Spleen (tissue), 7 donors: Measurements from ENCODE around the gene ABCC12.

Experiments
- POLR2A ChIP-seq, 3 donors: fragments of 450-650 bp; IDR thresholded peaks; one replicate each; pipeline ENCODE4 v1.5.1; 2017; ENCODE audit warnings: antibody characterized with exemption in 3 of 3, mild to moderate bottlenecking in 1 of 3
- POLR2AphosphoS5 ChIP-seq, 3 donors: sonication (generic); formaldehyde crosslinking; IDR thresholded peaks; one replicate each; pipeline ENCODE4 v1.5.1; 2017; ENCODE audit warnings: antibody characterized with exemption in 3 of 3
- TF ChIP-seq, protein P1 (sequence below), 11 experiments: fragments of 200-600 bp in 7 of 11; fragments of 450-650 bp in 4 of 11; sonication (generic) in 4 of 11; IDR thresholded peaks in 8 of 11; conservative IDR thresholded peaks in 3 of 11; 1 replicate in 7 of 11; 2 replicates in 4 of 11; pipeline versions ENCODE4 v1.4.0 to v1.8.0; 2016 to 2021; ENCODE audit warnings: antibody characterized with exemption in 11 of 11, inconsistent platforms in 4 of 11, mild to moderate bottlenecking in 1 of 11
- donor health status: DM: no; HTN: no; CAD: no; lungs with moderate emphysema.
- donor health status: DM: no; HTN: no; CAD: no.
- donor health status: DM: no; HTN: no; CAD: no.

DNA sequence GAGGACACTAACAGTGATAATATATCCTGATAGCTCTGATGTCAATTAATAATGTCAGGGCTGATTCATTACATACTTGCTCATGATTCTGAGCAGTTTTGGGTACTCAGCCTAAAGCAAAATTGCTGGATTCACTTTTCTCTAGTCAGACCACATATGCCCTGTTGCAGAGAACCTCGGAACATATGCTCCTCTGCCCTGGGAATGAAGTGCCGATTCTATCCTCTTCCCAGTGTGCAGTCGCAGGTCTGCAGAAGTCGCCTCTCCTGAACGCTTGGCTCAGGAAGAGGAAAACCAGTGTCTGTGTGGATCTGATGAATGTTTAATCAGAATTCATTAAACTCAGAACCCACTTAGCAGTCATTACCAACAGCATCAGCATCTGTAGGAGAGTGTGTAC lies 34.5 kb downstream of the ABCC12 start:
- TF ChIP-seq, protein P1, sequence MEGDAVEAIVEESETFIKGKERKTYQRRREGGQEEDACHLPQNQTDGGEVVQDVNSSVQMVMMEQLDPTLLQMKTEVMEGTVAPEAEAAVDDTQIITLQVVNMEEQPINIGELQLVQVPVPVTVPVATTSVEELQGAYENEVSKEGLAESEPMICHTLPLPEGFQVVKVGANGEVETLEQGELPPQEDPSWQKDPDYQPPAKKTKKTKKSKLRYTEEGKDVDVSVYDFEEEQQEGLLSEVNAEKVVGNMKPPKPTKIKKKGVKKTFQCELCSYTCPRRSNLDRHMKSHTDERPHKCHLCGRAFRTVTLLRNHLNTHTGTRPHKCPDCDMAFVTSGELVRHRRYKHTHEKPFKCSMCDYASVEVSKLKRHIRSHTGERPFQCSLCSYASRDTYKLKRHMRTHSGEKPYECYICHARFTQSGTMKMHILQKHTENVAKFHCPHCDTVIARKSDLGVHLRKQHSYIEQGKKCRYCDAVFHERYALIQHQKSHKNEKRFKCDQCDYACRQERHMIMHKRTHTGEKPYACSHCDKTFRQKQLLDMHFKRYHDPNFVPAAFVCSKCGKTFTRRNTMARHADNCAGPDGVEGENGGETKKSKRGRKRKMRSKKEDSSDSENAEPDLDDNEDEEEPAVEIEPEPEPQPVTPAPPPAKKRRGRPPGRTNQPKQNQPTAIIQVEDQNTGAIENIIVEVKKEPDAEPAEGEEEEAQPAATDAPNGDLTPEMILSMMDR (IDR thresholded peaks at IDR 0.05 in 8 of 11, conservative IDR thresholded peaks at IDR 0.05 in 3 of 11), result no peak
- TF ChIP-seq POLR2A (IDR thresholded peaks at IDR 0.05) (no peak), POLR2AphosphoS5 (IDR thresholded peaks at IDR 0.05) (no peak)
